ENCODE results near the gene NRAS. TPM values are rescaled to one million over a fixed set of nuclear protein-coding genes. Genes with fewer than 3 reads are reported as not detected.

Gene NRAS
- total RNA-seq, 1 experiment from 2014 or later, result 53.5 TPM

DNA sequence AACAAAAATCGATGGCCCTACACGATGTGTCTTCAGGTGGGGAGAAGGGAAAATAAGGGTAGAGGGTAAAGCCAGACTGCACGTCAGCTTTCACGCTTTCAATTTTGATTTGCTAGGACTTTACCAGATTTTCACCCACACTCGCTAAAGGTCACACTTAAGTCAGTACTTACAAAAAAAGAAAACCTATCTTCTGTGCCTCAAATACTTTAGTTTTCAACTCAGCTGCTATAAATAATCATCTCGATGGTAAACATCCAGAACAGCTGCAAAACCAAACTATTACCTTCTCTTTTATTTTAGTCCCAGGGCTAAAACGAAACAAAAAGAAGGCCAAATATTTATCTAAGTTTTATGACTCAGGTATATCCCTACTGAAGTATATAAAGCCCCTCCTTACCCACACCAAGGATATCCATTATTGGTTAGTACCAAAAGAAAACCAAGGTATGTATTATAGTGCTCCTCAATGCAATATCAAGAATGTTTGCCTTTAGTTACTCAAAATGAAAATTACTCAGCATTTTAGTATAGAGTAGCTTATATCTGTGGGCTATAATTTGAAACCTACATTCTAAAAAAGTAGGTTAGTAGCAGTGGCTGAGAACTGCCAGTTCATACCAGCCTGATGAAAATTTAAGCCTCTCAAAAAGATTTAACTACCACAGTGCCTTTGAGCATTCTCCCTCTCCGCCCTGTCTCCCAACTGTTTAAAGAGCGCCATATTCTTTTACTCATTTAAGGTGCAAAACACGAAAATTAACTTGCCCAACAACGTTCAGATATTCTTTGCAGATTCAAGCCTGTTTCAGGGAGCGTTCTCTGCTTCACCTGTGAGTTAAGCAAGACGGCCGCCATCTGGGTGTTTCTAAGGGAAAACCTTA, 39.7 kb upstream of the NRAS start:
- Mint-ChIP-seq H3K9me3 (peaks cover 9% of the 10 kb centered on the region), H3K36me3 (peaks cover 15% of the 10 kb centered on the region), H3K27me3 (ENCODE audit: low read depth) (no peaks in the 10 kb centered on the region), H3K27ac (peak overlapping the region; percentile 100), H3K4me1 (peaks cover 61% of the 10 kb centered on the region), H3K4me3 (peak overlapping the region; percentile 99)
- ATAC-seq, result no peak
- ChIA-PET CTCF (no interaction called here), POLR2A (interaction anchor here (0.7 to 1.7 kb wide), 3 partner anchors 24 to 40 kb away, joined by 3 to 5 read pairs (median 3); partner anchors contain the start of genes NRAS and SIKE1)
- DNase-seq (ENCODE audit: low spot score), result no peak
- no peak for TF ChIP-seq ZNF317 (CRISPR knock-in tag; IDR thresholded peaks at IDR 0.05; ENCODE audit: borderline replicate concordance, low read depth)
- TF ChIP-seq NR2C2 (CRISPR knock-in tag; IDR thresholded peaks at IDR 0.05), result no peak
- TF ChIP-seq NFE2L1 (CRISPR knock-in tag; IDR thresholded peaks at IDR 0.05), result no peak
- TF ChIP-seq, protein P1, sequence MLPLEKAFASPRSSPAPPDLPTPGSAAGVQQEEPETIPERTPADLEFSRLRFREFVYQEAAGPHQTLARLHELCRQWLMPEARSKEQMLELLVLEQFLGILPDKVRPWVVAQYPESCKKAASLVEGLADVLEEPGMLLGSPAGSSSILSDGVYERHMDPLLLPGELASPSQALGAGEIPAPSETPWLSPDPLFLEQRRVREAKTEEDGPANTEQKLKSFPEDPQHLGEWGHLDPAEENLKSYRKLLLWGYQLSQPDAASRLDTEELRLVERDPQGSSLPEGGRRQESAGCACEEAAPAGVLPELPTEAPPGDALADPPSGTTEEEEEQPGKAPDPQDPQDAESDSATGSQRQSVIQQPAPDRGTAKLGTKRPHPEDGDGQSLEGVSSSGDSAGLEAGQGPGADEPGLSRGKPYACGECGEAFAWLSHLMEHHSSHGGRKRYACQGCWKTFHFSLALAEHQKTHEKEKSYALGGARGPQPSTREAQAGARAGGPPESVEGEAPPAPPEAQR (CRISPR knock-in tag; IDR thresholded peaks at IDR 0.05), result no peak
- TF ChIP-seq NFATC4 (CRISPR knock-in tag; IDR thresholded peaks at IDR 0.05), result no peak
- no peak for TF ChIP-seq FOXP1 (CRISPR knock-in tag; IDR thresholded peaks at IDR 0.05; ENCODE audit: borderline replicate concordance)
- TF ChIP-seq, protein P2, sequence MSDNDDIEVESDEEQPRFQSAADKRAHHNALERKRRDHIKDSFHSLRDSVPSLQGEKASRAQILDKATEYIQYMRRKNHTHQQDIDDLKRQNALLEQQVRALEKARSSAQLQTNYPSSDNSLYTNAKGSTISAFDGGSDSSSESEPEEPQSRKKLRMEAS (CRISPR knock-in tag; IDR thresholded peaks at IDR 0.05), result no peak
- TF ChIP-seq ATF1 (CRISPR knock-in tag; IDR thresholded peaks at IDR 0.05), result no peak
- TF ChIP-seq, protein P3, sequence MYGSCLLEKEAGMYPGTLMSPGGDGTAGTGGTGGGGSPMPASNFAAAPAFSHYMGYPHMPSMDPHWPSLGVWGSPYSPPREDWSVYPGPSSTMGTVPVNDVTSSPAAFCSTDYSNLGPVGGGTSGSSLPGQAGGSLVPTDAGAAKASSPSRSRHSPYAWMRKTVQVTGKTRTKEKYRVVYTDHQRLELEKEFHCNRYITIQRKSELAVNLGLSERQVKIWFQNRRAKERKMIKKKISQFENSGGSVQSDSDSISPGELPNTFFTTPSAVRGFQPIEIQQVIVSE (CRISPR knock-in tag; IDR thresholded peaks at IDR 0.05; ENCODE audit: borderline replicate concordance), result no peak
- TF ChIP-seq JUN (CRISPR knock-in tag; IDR thresholded peaks at IDR 0.05), result no peak
- no peak for TF ChIP-seq ZNF396 (CRISPR knock-in tag; IDR thresholded peaks at IDR 0.05; ENCODE audit: borderline replicate concordance)
- TF ChIP-seq, protein P4, sequence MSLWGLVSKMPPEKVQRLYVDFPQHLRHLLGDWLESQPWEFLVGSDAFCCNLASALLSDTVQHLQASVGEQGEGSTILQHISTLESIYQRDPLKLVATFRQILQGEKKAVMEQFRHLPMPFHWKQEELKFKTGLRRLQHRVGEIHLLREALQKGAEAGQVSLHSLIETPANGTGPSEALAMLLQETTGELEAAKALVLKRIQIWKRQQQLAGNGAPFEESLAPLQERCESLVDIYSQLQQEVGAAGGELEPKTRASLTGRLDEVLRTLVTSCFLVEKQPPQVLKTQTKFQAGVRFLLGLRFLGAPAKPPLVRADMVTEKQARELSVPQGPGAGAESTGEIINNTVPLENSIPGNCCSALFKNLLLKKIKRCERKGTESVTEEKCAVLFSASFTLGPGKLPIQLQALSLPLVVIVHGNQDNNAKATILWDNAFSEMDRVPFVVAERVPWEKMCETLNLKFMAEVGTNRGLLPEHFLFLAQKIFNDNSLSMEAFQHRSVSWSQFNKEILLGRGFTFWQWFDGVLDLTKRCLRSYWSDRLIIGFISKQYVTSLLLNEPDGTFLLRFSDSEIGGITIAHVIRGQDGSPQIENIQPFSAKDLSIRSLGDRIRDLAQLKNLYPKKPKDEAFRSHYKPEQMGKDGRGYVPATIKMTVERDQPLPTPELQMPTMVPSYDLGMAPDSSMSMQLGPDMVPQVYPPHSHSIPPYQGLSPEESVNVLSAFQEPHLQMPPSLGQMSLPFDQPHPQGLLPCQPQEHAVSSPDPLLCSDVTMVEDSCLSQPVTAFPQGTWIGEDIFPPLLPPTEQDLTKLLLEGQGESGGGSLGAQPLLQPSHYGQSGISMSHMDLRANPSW (CRISPR knock-in tag; conservative IDR thresholded peaks at IDR 0.05; ENCODE audit: low read depth), result no peak
- TF ChIP-seq, protein P5, sequence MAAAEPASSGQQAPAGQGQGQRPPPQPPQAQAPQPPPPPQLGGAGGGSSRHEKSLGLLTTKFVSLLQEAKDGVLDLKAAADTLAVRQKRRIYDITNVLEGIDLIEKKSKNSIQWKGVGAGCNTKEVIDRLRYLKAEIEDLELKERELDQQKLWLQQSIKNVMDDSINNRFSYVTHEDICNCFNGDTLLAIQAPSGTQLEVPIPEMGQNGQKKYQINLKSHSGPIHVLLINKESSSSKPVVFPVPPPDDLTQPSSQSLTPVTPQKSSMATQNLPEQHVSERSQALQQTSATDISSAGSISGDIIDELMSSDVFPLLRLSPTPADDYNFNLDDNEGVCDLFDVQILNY (CRISPR knock-in tag; IDR thresholded peaks at IDR 0.05), result no peak
- TF ChIP-seq CREM (CRISPR knock-in tag; IDR thresholded peaks at IDR 0.05), result no peak
- TF ChIP-seq CBFB (CRISPR knock-in tag; IDR thresholded peaks at IDR 0.05; ENCODE audit: low read depth), result no peak
- TF ChIP-seq, protein P6, sequence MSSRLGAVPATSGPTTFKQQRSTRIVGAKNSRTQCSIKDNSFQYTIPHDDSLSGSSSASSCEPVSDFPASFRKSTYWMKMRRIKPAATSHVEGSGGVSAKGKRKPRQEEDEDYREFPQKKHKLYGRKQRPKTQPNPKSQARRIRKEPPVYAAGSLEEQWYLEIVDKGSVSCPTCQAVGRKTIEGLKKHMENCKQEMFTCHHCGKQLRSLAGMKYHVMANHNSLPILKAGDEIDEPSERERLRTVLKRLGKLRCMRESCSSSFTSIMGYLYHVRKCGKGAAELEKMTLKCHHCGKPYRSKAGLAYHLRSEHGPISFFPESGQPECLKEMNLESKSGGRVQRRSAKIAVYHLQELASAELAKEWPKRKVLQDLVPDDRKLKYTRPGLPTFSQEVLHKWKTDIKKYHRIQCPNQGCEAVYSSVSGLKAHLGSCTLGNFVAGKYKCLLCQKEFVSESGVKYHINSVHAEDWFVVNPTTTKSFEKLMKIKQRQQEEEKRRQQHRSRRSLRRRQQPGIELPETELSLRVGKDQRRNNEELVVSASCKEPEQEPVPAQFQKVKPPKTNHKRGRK (CRISPR knock-in tag; IDR thresholded peaks at IDR 0.05; ENCODE audit: borderline replicate concordance), result no peak
- TF ChIP-seq, protein P7, sequence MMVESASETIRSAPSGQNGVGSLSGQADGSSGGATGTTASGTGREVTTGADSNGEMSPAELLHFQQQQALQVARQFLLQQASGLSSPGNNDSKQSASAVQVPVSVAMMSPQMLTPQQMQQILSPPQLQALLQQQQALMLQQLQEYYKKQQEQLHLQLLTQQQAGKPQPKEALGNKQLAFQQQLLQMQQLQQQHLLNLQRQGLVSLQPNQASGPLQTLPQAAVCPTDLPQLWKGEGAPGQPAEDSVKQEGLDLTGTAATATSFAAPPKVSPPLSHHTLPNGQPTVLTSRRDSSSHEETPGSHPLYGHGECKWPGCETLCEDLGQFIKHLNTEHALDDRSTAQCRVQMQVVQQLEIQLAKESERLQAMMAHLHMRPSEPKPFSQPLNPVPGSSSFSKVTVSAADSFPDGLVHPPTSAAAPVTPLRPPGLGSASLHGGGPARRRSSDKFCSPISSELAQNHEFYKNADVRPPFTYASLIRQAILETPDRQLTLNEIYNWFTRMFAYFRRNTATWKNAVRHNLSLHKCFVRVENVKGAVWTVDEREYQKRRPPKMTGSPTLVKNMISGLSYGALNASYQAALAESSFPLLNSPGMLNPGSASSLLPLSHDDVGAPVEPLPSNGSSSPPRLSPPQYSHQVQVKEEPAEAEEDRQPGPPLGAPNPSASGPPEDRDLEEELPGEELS (CRISPR knock-in tag; IDR thresholded peaks at IDR 0.05), result no peak
